ENCODE data around the gene INTS1.

- TF ChIP-seq CTCF (IDR thresholded peaks at IDR 0.05; ENCODE audit: low read length) (no peak), EZH2 (optimal IDR thresholded peaks at IDR 0.05; ENCODE audit: low read depth, low read length) (no peak), EZH2phosphoT487 (IDR thresholded peaks at IDR 0.05; ENCODE audit: low read length) (no peak)
These were observed 44.7 kb downstream of the INTS1 start for GRCh38 chr7:1459512-1459892.

Data from MM.1S (cell line).